GM12874 (cell line): ENCODE measurements around the gene COPS4.

Experiments used
- CTCF ChIP-seq: IDR thresholded peaks from 2 replicates; pipeline ENCODE4 v1.5.1; 2011; ENCODE audit warnings: low read depth, mild to moderate bottlenecking, control low read depth, low read length, moderate library complexity; ENCODE audit not compliant: insufficient read depth

The COPS4 gene

GRCh38 chr4:83118869-83119268 lies 83.9 kb downstream of the COPS4 start:
- TF ChIP-seq CTCF: no peak

GRCh38 chr4:83121246-83121645 lies 86.3 kb downstream of the COPS4 start:
- TF ChIP-seq CTCF: no peak

GRCh38 chr4:83124111-83124780 lies 89.3 kb downstream of the COPS4 start:
- no peak for TF ChIP-seq CTCF
